Activated CD8-positive, alpha-beta T cell treated with anti-CD3 and anti-CD28 coated beads, Interleukin-2, amount 10 ng/mL, durations not matched to agents 7 days and 5 days (primary cell): ENCODE data around the gene FARP2. TPM values are rescaled to one million over a fixed set of nuclear protein-coding genes. Genes with fewer than 3 reads are reported as not detected.

ENCODE experiments used
- ATAC-seq: fragments of 150-1000 bp; cut with Tn5 transposase; one replicate; pipeline ENCODE4 v1.10.0; 2021; ENCODE audit warnings: moderate library complexity
- CTCF ChIA-PET: fragments of 350-600 bp; sonication (Branson Sonifier 250); formaldehyde crosslinking; loops from one replicate; lab custom pipeline; 2021; ENCODE audit warnings: antibody characterized with exemption; lab: Charles Lee
- POLR2A ChIA-PET: fragments of 350-600 bp; sonication (Branson Sonifier 250); formaldehyde crosslinking; loops from one replicate; lab custom pipeline; 2021; ENCODE audit warnings: antibody characterized with exemption; lab: Charles Lee
- DNase-seq: peaks from one replicate; pipeline ENCODE4 v3.0.0-alpha.2; 2020
- H3K27ac Mint-ChIP-seq: one replicate; pipeline ENCODE4 v1.8.0; 2021; ENCODE audit warnings: mild to moderate bottlenecking, mixed read lengths
- H3K27me3 Mint-ChIP-seq: one replicate; pipeline ENCODE4 v1.8.0; 2021; ENCODE audit warnings: low read depth, mixed read lengths
- H3K36me3 Mint-ChIP-seq: one replicate; pipeline ENCODE4 v1.8.0; 2021; ENCODE audit warnings: low read depth, mixed read lengths
- H3K4me1 Mint-ChIP-seq: one replicate; pipeline ENCODE4 v1.8.0; 2021; ENCODE audit warnings: low read depth, mixed read lengths
- H3K4me3 Mint-ChIP-seq: one replicate; pipeline ENCODE4 v1.8.0; 2021; ENCODE audit warnings: mild to moderate bottlenecking, mixed read lengths
- H3K9me3 Mint-ChIP-seq: one replicate; pipeline ENCODE4 v1.8.0; 2022; ENCODE audit warnings: mixed read lengths; ENCODE audit not compliant: insufficient read depth
- total RNA-seq, 2 experiments: library from RNA; stranded (reverse); gene quantifications; one replicate each; pipeline ENCODE4 v1.2.3, GENCODE V29; 2021

Gene FARP2
- total RNA-seq, 2 experiments from 2014 or later: 19.3 to 22.7 TPM

DNA sequence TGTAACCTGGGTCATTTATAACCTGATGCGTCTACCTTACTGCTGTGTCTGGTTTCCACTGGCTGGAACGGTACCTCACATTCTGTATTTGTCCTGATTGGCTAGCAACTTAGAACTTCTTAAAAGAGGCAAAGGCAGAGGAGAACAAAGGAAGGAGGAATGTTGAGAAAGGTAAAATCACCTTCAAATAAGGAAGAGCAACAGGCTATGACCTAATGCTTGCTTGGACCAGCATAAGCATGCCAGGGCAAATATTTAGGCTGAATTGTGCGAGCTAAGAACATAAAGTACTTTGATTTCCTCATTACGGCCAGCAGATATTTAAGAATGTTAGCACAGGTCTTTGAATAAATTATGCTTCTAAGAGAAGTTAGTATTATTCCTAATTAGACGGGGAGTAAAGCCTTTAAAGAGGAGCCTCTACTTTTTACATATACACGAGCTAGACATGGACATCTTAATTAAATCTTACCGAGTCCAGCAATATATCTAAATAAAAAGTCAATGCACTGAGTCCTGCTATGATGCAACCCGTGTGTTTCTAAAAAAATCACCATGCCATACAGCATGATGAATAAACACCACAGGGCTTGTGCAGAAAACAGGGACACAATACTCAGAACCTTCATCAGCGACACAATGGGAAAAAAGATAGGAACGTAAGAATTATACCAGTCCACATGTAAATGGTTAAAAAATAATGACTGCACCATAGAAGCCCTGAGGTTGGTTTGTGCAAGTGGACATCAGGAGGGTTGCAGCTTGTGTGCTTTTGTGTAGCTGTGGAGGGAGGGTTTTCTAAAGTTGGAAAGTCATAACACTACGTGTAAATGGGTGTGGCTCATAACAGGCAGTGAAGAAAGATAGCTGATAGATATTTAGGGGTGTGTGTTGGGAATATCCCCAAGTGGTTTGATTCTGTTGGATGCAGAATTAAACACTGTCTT, 26.1 kb upstream of the FARP2 start:
- CTCF ChIA-PET: no interaction called here
- Mint-ChIP-seq H3K4me3 (no peak overlapping the region), H3K9me3 (no peaks in the 10 kb centered on the region), H3K27me3 (no peaks in the 10 kb centered on the region), H3K4me1 (peaks cover 10% of the 10 kb centered on the region), H3K36me3 (peaks cover 56% of the 10 kb centered on the region), H3K27ac (peak overlapping the region; percentile 10)
- no peak for ATAC-seq
- no peak for DNase-seq
- POLR2A ChIA-PET: interaction anchor here (0.7 kb wide), 1 partner anchor 14 kb away, joined by 3 read pairs; the partner anchor contains the start of genes HDLBP and SEPTIN2

DNA sequence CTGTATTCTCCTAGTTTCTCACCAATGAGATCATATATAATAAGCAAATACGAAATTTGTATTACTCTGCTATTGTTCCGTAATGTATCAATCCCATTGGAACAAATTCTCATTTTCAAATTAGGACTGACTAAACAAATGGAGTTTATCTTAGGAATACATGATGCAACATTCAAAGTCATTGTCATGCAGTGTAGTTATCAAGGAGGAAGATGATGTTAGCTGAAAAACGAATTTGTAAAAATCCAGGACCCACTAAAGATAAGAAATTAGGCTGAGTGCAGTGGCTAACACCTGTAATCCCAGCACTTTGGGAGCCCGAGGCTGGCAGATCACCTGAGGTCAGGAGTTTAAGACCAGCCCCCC, 25.5 kb upstream of the FARP2 start:
- Mint-ChIP-seq H3K27ac (no peak overlapping the region), H3K4me1 (peaks cover 11% of the 10 kb centered on the region), H3K9me3 (no peaks in the 10 kb centered on the region), H3K4me3 (no peak overlapping the region), H3K36me3 (peaks cover 58% of the 10 kb centered on the region), H3K27me3 (no peaks in the 10 kb centered on the region)
- DNase-seq (no peak), ATAC-seq (no peak)
- ChIA-PET POLR2A (no interaction called here), CTCF (no interaction called here)

DNA sequence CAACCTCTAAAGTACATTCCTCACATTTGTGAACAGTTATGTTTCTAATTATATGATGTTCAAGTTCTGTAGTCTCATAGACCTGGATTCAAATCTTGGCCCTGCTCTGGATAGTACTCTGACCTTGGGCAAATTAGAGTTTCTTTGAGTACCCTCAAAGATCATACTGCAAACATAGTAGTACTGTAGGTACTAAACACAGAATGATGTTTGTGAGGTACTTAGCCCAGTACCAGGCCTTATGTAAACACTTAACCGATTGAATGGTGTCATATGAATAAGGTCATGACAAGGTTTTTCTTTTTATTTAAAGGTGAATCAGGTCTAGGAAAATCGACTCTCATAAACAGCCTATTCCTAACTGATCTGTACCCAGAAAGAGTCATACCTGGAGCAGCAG, 21.3 kb upstream of the FARP2 start:
- no peak for ATAC-seq
- Mint-ChIP-seq H3K4me3 (no peak overlapping the region), H3K36me3 (peaks cover 58% of the 10 kb centered on the region), H3K27me3 (no peaks in the 10 kb centered on the region), H3K4me1 (peaks cover 28% of the 10 kb centered on the region), H3K27ac (no peak overlapping the region), H3K9me3 (no peaks in the 10 kb centered on the region)
- POLR2A ChIA-PET: interaction anchor here (1.2 kb wide), 1 partner anchor 19 kb away, joined by 3 read pairs; the partner anchor contains the start of gene SEPTIN2
- no peak for DNase-seq
- CTCF ChIA-PET: no interaction called here

DNA sequence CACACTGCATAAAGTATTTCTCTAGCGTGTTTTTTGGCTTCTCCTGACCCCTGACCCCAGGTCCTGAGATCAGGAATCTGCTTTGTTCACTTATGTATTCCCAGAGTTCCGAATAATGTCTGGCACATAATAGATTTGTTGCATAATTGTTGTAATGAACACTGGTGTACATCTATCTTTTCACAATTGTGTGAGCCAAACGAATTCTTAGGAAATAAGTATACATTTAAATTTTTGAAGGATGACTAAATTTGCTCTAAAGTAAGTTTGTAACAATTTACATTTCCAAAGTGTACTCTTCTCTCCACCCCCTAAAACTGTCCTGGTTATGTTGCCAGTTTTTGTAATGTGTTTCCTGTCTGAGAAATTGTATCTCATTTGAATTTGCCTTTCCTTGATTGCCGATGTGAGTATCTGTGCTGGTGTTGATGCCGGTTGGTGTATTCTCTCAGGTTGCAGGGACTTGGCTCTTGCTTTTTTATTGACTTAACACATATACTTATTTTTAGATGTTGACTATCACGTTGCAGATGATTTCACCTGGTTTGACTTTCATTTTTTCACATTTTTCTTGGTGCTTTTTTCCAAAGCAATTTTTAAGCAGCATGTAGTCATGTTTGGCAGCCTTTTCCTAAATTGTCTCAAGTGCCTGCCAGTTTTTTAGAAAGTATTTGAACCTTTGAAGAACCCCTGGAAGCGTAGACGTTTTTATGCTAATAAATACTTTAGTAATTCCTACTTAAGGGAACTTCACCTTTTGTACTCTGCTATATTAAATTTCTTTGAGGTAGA, 16.1 kb upstream of the FARP2 start:
- CTCF ChIA-PET: no interaction called here
- no peaks in the 10 kb centered on the region for H3K9me3 Mint-ChIP-seq
- POLR2A ChIA-PET: interaction anchor here (0.8 to 1.0 kb wide), 2 partner anchors 24 to 25 kb away, joined by 3 read pairs; no protein-coding TSS in a partner anchor
- ATAC-seq (no peak), DNase-seq (no peak)
- H3K4me3 Mint-ChIP-seq: no peak overlapping the region
- H3K36me3 Mint-ChIP-seq: peaks cover 71% of the 10 kb centered on the region
- no peak overlapping the region for H3K27ac Mint-ChIP-seq
- H3K27me3 Mint-ChIP-seq: no peaks in the 10 kb centered on the region
- peaks cover 41% of the 10 kb centered on the region for H3K4me1 Mint-ChIP-seq

DNA sequence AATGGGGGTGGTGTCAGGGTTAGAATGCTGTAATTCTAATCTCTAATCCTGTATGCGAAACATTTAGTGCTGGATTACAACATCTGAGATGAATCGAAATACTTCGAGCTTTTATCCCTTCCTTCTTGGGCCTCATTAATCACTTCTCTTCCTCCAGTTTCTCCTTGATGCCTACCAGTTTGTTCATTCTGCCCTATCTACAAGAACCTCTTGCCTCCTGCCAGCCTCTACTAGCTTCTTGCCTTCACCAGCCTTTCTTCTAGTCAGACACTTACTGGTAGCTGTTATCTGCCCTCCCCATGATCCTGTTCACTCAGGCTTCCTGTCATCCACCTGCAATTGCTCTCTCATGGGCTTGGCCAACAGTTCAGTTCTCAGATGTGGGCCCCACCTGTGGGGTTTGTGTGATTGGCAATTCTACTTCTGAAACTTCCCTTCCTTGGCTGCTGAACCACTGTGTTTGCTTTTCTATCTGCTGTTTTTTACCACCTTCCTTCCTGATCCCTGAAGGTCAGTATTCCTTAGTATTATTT, 15.4 kb upstream of the FARP2 start:
- H3K27me3 Mint-ChIP-seq: no peaks in the 10 kb centered on the region
- H3K27ac Mint-ChIP-seq: peak overlapping the region; percentile 62
- DNase-seq (peak; percentile 51), ATAC-seq (peak; percentile 63)
- POLR2A ChIA-PET: interaction anchor here (0.8 to 1.0 kb wide), 2 partner anchors 24 to 26 kb away, joined by 3 read pairs; no protein-coding TSS in a partner anchor
- H3K9me3 Mint-ChIP-seq: no peaks in the 10 kb centered on the region
- CTCF ChIA-PET: interaction anchor here (0.9 kb wide), 1 partner anchor 26 kb away, joined by 3 read pairs; no protein-coding TSS in a partner anchor
- peaks cover 70% of the 10 kb centered on the region for H3K36me3 Mint-ChIP-seq
- H3K4me3 Mint-ChIP-seq: no peak overlapping the region
- peaks cover 35% of the 10 kb centered on the region for H3K4me1 Mint-ChIP-seq

DNA sequence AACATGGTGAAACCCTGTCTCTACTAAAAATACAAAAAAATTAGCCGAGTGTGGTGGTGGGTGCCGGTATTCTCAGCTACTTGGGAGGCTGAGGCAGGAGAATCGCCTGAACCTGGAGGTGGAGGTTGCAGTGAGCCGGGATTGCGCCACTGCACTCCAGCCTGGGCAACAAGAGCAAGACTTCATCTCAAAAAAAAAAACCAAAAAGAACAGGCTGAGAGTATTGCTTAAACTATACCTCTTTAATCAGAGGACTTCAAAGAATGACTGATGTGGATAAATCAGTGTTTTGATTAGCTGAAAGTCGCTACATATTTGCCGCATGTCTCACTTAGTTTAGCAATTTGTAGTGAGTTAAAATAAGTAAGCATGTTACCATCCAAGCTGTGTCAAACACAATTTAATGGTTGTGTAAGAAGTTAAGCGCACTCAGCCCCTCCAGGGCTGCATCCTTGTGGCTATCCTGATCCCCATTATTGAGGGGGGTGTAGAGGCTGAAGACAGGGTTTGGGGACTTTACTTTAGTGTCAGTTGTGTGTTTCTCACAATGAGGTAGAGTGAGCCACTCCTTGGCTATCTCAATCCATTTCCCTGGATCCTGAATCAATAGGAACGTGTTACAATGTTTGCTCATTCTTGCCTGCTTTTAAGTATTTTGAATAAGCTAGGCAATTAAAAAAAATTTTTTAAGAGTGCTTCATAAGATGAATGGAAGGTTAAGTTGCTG, 11.0 kb upstream of the FARP2 start:
- H3K4me3 Mint-ChIP-seq: no peak overlapping the region
- H3K27me3 Mint-ChIP-seq: no peaks in the 10 kb centered on the region
- peaks cover 17% of the 10 kb centered on the region for H3K4me1 Mint-ChIP-seq
- no peak overlapping the region for H3K27ac Mint-ChIP-seq
- peaks cover 63% of the 10 kb centered on the region for H3K36me3 Mint-ChIP-seq
- ATAC-seq (no peak), DNase-seq (no peak)
- POLR2A ChIA-PET: no interaction called here
- no peaks in the 10 kb centered on the region for H3K9me3 Mint-ChIP-seq
- CTCF ChIA-PET: no interaction called here

DNA sequence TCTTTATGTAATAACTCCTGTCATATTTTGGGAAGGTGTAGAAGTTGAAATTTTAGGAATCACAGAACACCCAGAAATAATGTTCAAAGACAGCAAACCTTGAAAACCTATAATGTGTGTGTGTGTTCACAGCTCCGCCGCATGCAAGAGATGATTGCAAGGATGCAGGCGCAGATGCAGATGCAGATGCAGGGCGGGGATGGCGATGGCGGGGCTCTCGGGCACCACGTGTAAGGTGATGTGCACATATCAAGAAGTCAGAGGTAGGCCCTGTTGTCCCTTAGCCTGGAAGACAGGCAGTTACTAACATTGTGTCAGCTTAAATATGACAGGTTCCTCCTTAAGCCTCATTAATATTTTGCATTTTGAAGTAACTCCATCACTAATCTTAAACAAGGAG, 6.1 kb upstream of the FARP2 start:
- H3K27ac Mint-ChIP-seq: no peak overlapping the region
- H3K4me3 Mint-ChIP-seq: no peak overlapping the region
- POLR2A ChIA-PET: interaction anchor here (1.2 kb wide), 1 partner anchor 35 kb away, joined by 4 read pairs; the partner anchor contains the start of genes HDLBP and SEPTIN2
- H3K9me3 Mint-ChIP-seq: no peaks in the 10 kb centered on the region
- ATAC-seq: no peak
- peaks cover 4% of the 10 kb centered on the region for H3K4me1 Mint-ChIP-seq
- H3K36me3 Mint-ChIP-seq: peaks cover 60% of the 10 kb centered on the region
- H3K27me3 Mint-ChIP-seq: no peaks in the 10 kb centered on the region
- DNase-seq: no peak
- CTCF ChIA-PET: no interaction called here

DNA sequence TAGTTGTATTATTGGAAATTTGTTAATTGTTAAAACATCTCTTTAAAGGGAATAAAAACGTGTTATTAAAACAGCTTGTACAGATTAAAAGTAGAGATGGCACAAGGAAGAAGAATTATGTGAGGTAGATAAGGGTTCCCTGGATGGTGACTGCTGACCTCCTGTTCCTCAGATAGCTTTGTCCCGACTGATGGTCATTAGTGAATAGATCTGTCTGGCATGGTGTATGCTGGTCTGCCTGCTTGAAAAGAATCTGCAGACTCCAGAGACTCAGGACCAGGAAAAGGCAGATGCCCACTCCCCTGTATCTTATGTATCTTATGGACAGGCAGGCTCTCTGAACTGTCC, 5.6 kb upstream of the FARP2 start:
- H3K27me3 Mint-ChIP-seq: no peaks in the 10 kb centered on the region
- H3K4me3 Mint-ChIP-seq: no peak overlapping the region
- no peaks in the 10 kb centered on the region for H3K9me3 Mint-ChIP-seq
- ATAC-seq (no peak), DNase-seq (no peak)
- H3K4me1 Mint-ChIP-seq: peaks cover 5% of the 10 kb centered on the region
- peak overlapping the region; percentile 27 for H3K27ac Mint-ChIP-seq
- ChIA-PET CTCF (no interaction called here), POLR2A (no interaction called here)
- H3K36me3 Mint-ChIP-seq: peaks cover 57% of the 10 kb centered on the region

DNA sequence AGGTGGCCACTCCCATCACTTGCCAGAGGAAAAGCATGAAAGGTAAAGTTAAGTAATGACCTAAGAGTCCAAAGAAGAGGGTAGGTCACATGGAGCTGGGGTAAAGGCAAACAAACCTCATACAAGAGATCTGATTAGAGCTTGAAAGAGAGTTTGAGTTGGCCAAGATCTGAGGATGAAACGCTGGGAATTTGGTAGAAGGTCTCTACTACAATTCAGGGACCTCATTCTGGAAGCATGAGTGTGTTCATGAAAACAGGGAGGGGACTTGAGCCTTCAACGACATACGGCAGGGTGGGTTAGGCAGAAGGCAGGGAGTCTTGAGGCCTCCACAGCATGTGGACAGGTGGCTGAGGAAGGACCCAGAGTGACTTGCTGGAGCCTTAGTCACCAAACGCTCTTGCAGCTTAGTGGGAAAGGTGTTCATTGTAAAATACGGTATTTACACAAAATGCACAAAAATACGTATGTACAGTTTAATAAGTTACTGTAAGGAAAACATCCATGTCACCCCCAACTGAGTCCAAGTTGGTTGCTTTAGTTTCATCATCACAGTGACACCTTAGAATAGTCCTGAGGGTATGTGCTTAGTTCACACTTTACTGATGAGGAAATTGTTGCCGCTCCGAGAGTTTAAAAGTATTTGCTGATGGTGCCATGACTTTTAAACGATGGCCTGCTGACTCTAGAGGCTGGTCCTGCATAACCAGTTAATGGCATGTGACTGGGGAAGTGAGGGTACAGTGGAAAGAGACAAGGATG, 5.0 kb upstream of the FARP2 start:
- ChIA-PET CTCF (no interaction called here), POLR2A (no interaction called here)
- Mint-ChIP-seq H3K27me3 (no peaks in the 10 kb centered on the region), H3K4me3 (no peak overlapping the region), H3K36me3 (peaks cover 55% of the 10 kb centered on the region), H3K9me3 (no peaks in the 10 kb centered on the region), H3K4me1 (peaks cover 5% of the 10 kb centered on the region), H3K27ac (peak overlapping the region; percentile 27)
- DNase-seq: no peak
- ATAC-seq: no peak

DNA sequence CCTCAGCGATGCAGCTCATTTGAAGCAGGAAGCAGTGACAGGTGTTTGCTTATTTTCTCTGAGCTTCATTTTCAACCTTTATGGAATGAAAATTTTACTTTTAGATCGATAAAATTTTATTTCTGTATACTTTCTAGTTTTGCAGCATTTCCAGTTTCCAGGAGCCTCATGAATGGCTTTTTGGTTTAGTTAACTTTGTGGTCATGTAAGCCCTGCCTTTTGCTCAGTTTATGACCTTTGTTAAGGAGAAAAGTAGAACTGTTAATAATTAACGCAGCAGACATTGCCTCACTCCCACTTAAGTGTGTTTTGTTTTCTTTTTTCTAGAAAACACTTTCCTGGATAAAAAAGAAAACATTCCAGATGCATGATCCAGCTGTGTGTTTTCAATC, 4.4 kb upstream of the FARP2 start:
- Mint-ChIP-seq H3K4me1 (peaks cover 5% of the 10 kb centered on the region), H3K9me3 (no peaks in the 10 kb centered on the region), H3K27ac (no peak overlapping the region), H3K4me3 (no peak overlapping the region), H3K36me3 (peaks cover 53% of the 10 kb centered on the region), H3K27me3 (no peaks in the 10 kb centered on the region)
- ATAC-seq (no peak), DNase-seq (no peak)
- CTCF ChIA-PET: no interaction called here
- POLR2A ChIA-PET: no interaction called here

DNA sequence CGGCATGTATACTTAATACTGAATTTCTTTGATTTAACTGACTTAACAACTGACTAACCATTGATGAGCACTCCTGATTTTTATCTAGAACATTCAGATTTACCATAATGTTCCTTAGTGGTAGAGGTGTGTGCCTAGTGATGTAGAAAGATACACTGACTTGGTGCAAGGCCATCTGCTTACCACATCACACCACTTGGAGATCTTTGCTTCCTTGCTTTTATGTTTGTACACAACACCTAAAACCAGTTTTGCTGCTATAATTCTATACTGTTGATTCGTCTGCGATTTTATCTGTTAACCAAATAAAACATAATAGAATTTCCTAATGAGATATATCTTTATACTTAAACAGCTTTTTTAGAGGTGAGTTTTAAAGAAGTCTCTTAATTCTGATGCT, 3.9 kb upstream of the FARP2 start:
- Mint-ChIP-seq H3K27me3 (no peaks in the 10 kb centered on the region), H3K36me3 (peaks cover 51% of the 10 kb centered on the region), H3K27ac (no peak overlapping the region), H3K4me1 (peaks cover 9% of the 10 kb centered on the region), H3K9me3 (no peaks in the 10 kb centered on the region), H3K4me3 (no peak overlapping the region)
- POLR2A ChIA-PET: no interaction called here
- CTCF ChIA-PET: no interaction called here
- DNase-seq (no peak), ATAC-seq (no peak)
